Omental fat pad (tissue), 4 donors: ENCODE results near the gene FNBP1L. TPM values are rescaled to one million over a fixed set of nuclear protein-coding genes. Genes with fewer than 3 reads are reported as not detected.

Experiments used
- ATAC-seq: fragments of 150-250 bp; one replicate; pipeline ENCODE4 v1.9.1; 2016; ENCODE audit warnings: mild to moderate bottlenecking, moderate library complexity; ENCODE audit not compliant: low FRiP score
- DNase-seq: peaks from one replicate; pipeline ENCODE4 v3.0.0-alpha.2; 2019; ENCODE audit warnings: low spot score
- total RNA-seq, 4 donors: library from RNA; depleted of rRNA; stranded (reverse); fragments of >200 nt; gene quantifications; one replicate each; pipeline ENCODE4 v1.1.0, GENCODE V29; 2016
- TF ChIP-seq, protein P1 (sequence below), 3 donors: fragments of 450-650 bp; IDR thresholded peaks; one replicate each; pipeline ENCODE4 v1.5.1; 2016 to 2017; ENCODE audit warnings: antibody characterized with exemption in 3 of 3, mild to moderate bottlenecking in 3 of 3, moderate library complexity in 2 of 3

Gene FNBP1L
- total RNA-seq, 4 donors from 2014 or later, result 16.7 to 47.1 (median 27.7) TPM

DNA sequence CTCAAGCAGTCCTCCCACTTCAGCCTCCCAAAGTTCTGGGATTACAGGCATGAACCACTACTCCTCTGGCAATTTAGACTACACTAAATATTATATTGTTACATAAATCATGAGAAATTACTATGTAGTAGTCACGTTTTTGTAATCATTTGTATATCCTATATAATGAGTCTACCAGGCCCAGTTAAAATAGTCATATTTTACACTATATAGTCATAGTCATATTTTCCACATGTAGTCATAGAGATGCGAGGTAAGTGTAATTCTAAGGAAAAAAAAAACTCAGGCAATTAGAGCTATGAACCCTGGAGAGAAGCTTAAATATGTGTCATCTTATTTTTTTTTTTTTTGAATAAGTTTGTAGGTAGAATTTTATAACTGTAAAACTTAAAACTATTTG lies 90.0 kb downstream of the FNBP1L start:
- DNase-seq, result no peak
- ATAC-seq, result no peak
- TF ChIP-seq, protein P1, sequence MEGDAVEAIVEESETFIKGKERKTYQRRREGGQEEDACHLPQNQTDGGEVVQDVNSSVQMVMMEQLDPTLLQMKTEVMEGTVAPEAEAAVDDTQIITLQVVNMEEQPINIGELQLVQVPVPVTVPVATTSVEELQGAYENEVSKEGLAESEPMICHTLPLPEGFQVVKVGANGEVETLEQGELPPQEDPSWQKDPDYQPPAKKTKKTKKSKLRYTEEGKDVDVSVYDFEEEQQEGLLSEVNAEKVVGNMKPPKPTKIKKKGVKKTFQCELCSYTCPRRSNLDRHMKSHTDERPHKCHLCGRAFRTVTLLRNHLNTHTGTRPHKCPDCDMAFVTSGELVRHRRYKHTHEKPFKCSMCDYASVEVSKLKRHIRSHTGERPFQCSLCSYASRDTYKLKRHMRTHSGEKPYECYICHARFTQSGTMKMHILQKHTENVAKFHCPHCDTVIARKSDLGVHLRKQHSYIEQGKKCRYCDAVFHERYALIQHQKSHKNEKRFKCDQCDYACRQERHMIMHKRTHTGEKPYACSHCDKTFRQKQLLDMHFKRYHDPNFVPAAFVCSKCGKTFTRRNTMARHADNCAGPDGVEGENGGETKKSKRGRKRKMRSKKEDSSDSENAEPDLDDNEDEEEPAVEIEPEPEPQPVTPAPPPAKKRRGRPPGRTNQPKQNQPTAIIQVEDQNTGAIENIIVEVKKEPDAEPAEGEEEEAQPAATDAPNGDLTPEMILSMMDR (IDR thresholded peaks at IDR 0.05), result no peak

DNA sequence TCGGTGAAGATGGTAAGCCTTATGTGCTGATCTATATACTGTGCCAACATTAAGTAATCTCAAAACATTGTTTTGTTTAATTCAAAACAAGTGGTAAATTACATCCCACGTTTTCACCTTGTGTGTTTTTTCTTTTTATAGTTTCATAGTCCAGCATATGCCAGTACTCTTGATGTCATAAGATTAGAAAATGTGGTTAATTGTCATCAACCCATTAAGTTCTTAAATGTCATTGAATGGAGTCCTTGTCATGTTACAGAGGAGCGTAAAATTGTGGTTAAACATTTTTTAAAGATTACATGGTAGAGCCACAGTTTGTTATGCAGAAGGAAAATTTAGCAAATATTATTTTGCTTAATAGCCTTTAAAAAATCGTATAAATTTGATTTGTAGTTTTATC lies 93.1 kb downstream of the FNBP1L start:
- TF ChIP-seq, protein P1 (IDR thresholded peaks at IDR 0.05), result no peak
- no peak for ATAC-seq
- no peak for DNase-seq

DNA sequence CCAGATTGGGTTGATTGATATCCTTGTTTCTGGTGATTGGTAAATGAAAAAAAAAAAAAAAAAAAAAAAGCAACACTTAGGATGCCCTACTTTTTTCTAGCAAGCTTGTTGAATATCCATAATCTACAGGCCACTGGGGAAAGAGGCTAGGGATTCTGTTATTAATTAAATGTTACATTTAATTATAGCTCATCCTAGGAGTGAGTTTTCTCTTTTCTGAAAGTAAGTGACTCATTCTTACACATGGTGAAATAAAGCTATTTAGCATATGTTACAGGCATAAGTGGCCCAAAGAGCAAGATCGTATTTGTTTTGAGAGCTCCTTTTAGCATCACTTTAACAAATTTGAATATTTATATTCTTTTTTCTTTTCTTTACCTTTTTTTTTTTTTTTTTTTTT lies 94.5 kb downstream of the FNBP1L start:
- ATAC-seq, result no peak
- TF ChIP-seq, protein P1 (IDR thresholded peaks at IDR 0.05), result no peak
- DNase-seq, result no peak

DNA sequence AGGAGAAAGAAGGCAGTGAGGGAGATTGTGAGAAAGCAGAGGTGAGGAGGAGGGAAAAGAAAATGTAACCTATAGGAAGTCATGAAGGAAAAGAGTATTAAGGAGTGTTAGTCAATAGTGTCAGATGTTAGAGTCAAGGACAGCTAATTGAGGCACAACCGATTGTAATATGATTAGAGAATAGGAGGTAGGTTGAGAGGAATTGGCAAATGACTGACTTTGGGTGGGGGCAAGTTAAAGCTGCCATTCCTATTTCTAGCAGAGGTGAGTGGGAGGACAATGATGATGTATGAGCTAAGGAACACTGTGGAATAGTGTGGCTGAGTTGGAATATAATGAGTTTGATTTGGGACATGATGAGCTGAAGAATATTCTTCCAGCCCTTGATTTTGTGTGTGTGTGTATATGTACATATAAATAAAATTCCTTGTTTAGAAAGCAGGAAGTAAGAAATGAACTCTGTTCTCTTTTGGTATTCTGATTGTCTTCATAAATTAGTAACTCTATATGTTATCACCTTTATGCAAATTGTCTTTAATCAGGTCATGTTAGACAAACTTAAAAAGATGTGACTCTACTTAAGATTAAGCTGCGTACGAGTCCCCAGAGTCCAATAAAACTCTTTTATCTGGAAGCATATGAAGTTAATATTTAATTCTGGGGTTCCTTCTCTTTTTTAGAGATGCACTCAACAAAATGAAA lies 98.4 kb downstream of the FNBP1L start:
- TF ChIP-seq, protein P1 (IDR thresholded peaks at IDR 0.05), result no peak
- DNase-seq (no peak), ATAC-seq (no peak)

DNA sequence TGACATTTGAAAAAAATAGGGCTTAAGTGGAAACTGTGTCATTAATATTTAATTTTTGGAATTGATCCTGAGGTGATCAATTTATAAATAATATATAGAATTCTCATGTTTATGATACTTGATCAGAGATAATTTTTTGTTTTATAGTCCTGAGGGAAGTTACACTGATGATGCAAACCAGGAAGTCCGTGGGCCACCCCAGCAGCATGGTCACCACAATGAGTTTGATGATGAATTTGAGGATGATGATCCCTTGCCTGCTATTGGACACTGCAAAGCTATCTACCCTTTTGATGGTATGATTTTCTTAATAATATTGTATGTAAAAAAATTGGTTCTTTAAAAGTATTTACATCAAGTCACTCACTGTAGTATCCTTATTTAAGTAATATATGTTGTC lies 101.2 kb downstream of the FNBP1L start:
- DNase-seq, result no peak
- no peak for ATAC-seq
- TF ChIP-seq, protein P1 (IDR thresholded peaks at IDR 0.05), result no peak

DNA sequence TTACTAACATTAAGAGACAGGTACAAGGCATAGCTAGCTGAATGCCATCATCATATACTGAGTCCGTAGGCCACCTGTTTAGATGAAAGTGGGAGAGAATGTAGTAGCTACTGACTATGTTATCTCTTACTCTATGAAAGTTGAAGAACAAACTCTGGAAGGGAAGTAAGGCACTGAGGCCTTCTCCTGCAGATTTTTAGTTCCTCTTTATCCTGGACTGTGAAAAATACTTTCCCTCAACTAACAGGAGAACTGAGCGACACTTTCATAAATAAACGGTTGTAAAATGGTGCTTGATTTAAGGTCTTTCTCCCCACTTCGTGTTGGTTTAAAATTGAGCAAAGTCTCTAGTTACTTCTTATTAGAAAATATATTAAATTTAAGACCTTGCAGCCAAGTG lies 101.9 kb downstream of the FNBP1L start:
- no peak for DNase-seq
- no peak for ATAC-seq

More for the DNA sequence above, 101.9 kb downstream of the FNBP1L start:
- TF ChIP-seq, protein P1 (IDR thresholded peaks at IDR 0.05), result no peak
